ENCODE data around the gene ARHGAP45. TPM values are rescaled to one million over a fixed set of nuclear protein-coding genes. Genes with fewer than 3 reads are reported as not detected.

ARHGAP45 gene
- total and polyA plus RNA-seq, 4 donors = 7.4 to 38.6 (median 18.5) TPM

DNA sequence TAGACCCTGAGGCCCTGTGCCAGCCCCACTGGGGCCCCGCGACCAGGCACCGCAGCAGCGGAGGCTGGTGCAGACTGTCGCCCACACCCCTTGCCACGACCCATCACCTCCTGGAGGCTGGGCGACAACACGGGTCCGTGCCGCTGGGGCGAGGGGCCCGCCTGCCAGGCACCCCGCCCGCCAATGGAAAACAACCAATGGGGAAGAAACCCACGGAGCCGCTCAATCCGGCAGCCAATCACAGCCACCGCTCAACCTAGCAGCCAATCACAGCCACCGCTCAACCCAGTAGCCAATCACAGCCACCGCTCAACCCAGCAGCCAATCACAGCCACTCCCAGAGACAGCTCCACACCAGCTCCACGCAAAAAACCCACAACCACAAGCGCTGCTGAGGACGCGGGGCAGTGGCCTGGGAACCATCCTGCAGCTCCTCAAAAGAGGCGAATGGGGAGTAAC is 66.5 kb downstream of the ARHGAP45 start:
- peak overlapping the region in 1 of 2 donors; percentile 38 for H3K27ac ChIP-seq (ENCODE audit: low read depth in 1 of 2, low read length in 2 of 2)
- no peak for ATAC-seq (ENCODE audit: low FRiP score)
- intact Hi-C loops (cut with DNase I) = loop anchor here (2.0 to 5.0 kb wide), 2 partner anchors 19 to 39 kb away; partner anchors contain the start of gene SBNO2 (in 2 of the 2)
- no peaks in the 10 kb centered on the region for H3K9me3 ChIP-seq (ENCODE audit: control insufficient read depth, low read length)
- no peaks in the 10 kb centered on the region for H3K27me3 ChIP-seq (ENCODE audit: control insufficient read depth in 1 of 2, insufficient read depth in 2 of 2, low read length in 1 of 2)
- no peak overlapping the region for H3K4me3 ChIP-seq (ENCODE audit: low read length in 2 of 2)
- no peaks in the 10 kb centered on the region for H3K4me1 ChIP-seq (ENCODE audit: control insufficient read depth in 1 of 2, insufficient read depth in 2 of 2, low read length in 2 of 2)
- DNase-seq = no peak
- no peaks in the 10 kb centered on the region for H3K36me3 ChIP-seq (ENCODE audit: control insufficient read depth in 1 of 2, insufficient read depth in 2 of 2, low read length in 1 of 2)
- 97 to 99% methylated on average over 25 of the region's 25 CpGs for WGBS, 2 donors

DNA sequence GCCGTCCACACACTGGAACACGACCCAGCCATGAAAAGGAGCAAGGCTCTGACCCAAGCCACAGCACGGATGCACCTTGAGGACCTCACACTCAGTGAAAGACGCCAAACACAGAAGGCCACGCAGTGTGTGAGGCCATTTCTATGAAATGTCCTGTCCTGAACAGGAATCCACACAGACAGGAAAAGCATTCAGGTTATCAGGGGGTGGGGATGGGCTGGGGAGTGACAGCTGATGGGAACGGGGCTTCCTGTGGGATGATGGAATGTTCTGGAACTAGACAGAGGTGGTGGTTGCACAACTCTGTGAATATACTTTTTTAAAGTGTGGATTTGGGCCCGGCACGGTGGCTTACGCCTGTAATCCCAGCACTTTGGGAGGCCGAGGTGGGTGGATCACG is 67.5 kb downstream of the ARHGAP45 start:
- H3K27me3 ChIP-seq (ENCODE audit: control insufficient read depth in 1 of 2, insufficient read depth in 2 of 2, low read length in 1 of 2) = no peaks in the 10 kb centered on the region
- no peaks in the 10 kb centered on the region for H3K4me1 ChIP-seq (ENCODE audit: control insufficient read depth in 1 of 2, insufficient read depth in 2 of 2, low read length in 2 of 2)
- WGBS, 2 donors = 96% methylated on average over 11 of the region's 11 CpGs
- H3K9me3 ChIP-seq (ENCODE audit: control insufficient read depth, low read length) = no peaks in the 10 kb centered on the region
- no peak overlapping the region for H3K27ac ChIP-seq (ENCODE audit: low read depth in 1 of 2, low read length in 2 of 2)
- intact Hi-C loops (cut with DNase I) = loop anchor here (5.0 kb wide), 1 partner anchor 38 kb away; the partner anchor contains the start of gene SBNO2 (in 2 of the 2)
- no peak for DNase-seq
- no peak for ATAC-seq (ENCODE audit: low FRiP score)
- no peaks in the 10 kb centered on the region for H3K36me3 ChIP-seq (ENCODE audit: control insufficient read depth in 1 of 2, insufficient read depth in 2 of 2, low read length in 1 of 2)
- H3K4me3 ChIP-seq (ENCODE audit: low read length in 2 of 2) = no peak overlapping the region

DNA sequence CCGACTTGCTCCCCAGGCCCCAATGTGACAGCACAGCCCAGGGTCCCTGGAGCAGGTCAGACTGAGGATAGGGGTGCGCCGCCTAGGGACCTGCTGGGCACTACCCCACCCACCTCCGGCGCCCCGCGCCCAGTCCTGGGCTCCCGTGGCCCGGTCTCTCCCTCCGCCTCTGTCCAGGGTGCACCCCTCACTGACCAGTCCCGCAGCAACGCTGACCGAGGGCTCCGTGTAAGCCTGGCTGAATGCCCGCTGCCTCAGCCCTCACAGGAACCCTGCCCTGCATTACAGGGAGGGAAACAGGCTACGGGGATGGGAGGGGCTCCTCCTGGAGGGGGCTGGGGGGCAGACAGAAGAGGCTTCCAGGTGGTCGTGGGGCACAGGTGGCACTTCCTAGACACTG is 68.5 kb downstream of the ARHGAP45 start:
- 87 to 88% methylated on average over 17 of the region's 17 CpGs for WGBS, 2 donors
- ATAC-seq (ENCODE audit: low FRiP score) (no peak), DNase-seq (no peak)
- Histone ChIP-seq H3K27me3 (ENCODE audit: control insufficient read depth in 1 of 2, insufficient read depth in 2 of 2, low read length in 1 of 2) (no peaks in the 10 kb centered on the region), H3K36me3 (ENCODE audit: control insufficient read depth in 1 of 2, insufficient read depth in 2 of 2, low read length in 1 of 2) (no peaks in the 10 kb centered on the region), H3K4me3 (ENCODE audit: low read length in 2 of 2) (no peak overlapping the region), H3K4me1 (ENCODE audit: control insufficient read depth in 1 of 2, insufficient read depth in 2 of 2, low read length in 2 of 2) (no peaks in the 10 kb centered on the region), H3K9me3 (ENCODE audit: control insufficient read depth, low read length) (no peaks in the 10 kb centered on the region), H3K27ac (ENCODE audit: low read depth in 1 of 2, low read length in 2 of 2) (no peak overlapping the region)
- intact Hi-C loops (cut with DNase I) = no loop called here

DNA sequence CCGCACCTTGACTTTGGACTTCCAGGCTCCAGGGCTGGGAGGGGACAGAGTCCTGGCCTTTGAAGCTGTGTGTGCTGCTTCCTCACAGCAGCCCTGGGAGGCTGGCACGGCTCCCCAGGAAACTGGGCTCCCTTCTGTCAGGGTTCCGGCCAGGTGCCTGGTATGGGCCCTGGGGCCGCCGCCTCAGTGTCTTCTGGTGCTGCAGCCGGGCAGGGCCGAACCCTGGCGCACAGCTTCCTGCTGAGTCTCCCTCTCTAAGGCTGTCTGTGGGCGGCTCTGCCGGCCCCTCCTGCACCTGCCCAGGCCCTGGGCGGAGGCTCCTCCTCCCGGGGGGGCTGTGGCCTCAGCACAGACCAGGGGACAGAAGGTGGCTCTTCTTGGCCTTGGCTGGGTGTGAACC is 69.2 kb downstream of the ARHGAP45 start:
- ATAC-seq (ENCODE audit: low FRiP score) (no peak), DNase-seq (no peak)

More for the DNA sequence above, 69.2 kb downstream of the ARHGAP45 start:
- intact Hi-C loops (cut with DNase I) = no loop called here
- H3K4me3 ChIP-seq (ENCODE audit: low read length in 2 of 2) = no peak overlapping the region
- H3K9me3 ChIP-seq (ENCODE audit: control insufficient read depth, low read length) = no peaks in the 10 kb centered on the region
- no peaks in the 10 kb centered on the region for H3K36me3 ChIP-seq (ENCODE audit: control insufficient read depth in 1 of 2, insufficient read depth in 2 of 2, low read length in 1 of 2)
- H3K4me1 ChIP-seq (ENCODE audit: control insufficient read depth in 1 of 2, insufficient read depth in 2 of 2, low read length in 2 of 2) = no peaks in the 10 kb centered on the region
- no peak overlapping the region for H3K27ac ChIP-seq (ENCODE audit: low read depth in 1 of 2, low read length in 2 of 2)
- 77 to 83% methylated on average over 12 of the region's 12 CpGs for WGBS, 2 donors
- no peaks in the 10 kb centered on the region for H3K27me3 ChIP-seq (ENCODE audit: control insufficient read depth in 1 of 2, insufficient read depth in 2 of 2, low read length in 1 of 2)

Other genes with a start within 250 kb of the ARHGAP45 start
- gene PLPPR3, start 245.2 kb upstream of the ARHGAP45 start, total RNA-seq = not detected
- gene PLPPR3, start 245.2 kb upstream of the ARHGAP45 start, polyA plus RNA-seq = not detected
- under 1 TPM in 1 of 2 donors, not detected in 1; 0.72 TPM for gene AZU1, start 239.3 kb upstream of the ARHGAP45 start, total RNA-seq
- gene AZU1, start 239.3 kb upstream of the ARHGAP45 start, polyA plus RNA-seq = under 1 TPM in 1 of 2 donors, not detected in 1; 0.49 TPM
- not detected for gene PRTN3, start 226.2 kb upstream of the ARHGAP45 start, total RNA-seq
- gene PRTN3, start 226.2 kb upstream of the ARHGAP45 start, polyA plus RNA-seq = not detected
- gene ELANE, start 214.9 kb upstream of the ARHGAP45 start, total RNA-seq = 1 to 10 TPM in 1 of 2 donors, not detected in 1; 2.0 TPM
- gene ELANE, start 214.9 kb upstream of the ARHGAP45 start, polyA plus RNA-seq = not detected
- gene CFD, start 207.5 kb upstream of the ARHGAP45 start, total RNA-seq = 100 to 1,000 TPM; 104 to 354 TPM
- 10 to 100 TPM in 1 of 2 donors, 1 to 10 TPM in 1; 3.3 to 23.9 TPM for gene CFD, start 207.5 kb upstream of the ARHGAP45 start, polyA plus RNA-seq
- 10 to 100 TPM; 31.5 to 36.5 TPM for gene MED16, start 174.0 kb upstream of the ARHGAP45 start, total RNA-seq
- 100 to 1,000 TPM in 1 of 2 donors, 10 to 100 TPM in 1; 22.9 to 165 TPM for gene MED16, start 174.0 kb upstream of the ARHGAP45 start, polyA plus RNA-seq
- not detected for gene RNU6-9, start 173.7 kb upstream of the ARHGAP45 start, total RNA-seq
- gene RNU6-9, start 173.7 kb upstream of the ARHGAP45 start, polyA plus RNA-seq = not detected
- gene R3HDM4, start 153.9 kb upstream of the ARHGAP45 start, total RNA-seq = 10 to 100 TPM; 41.6 to 43.8 TPM
- 10 to 100 TPM; 19.7 to 36.2 TPM for gene R3HDM4, start 153.9 kb upstream of the ARHGAP45 start, polyA plus RNA-seq
- not detected for gene KISS1R, start 149.8 kb upstream of the ARHGAP45 start, total RNA-seq
- not detected for gene KISS1R, start 149.8 kb upstream of the ARHGAP45 start, polyA plus RNA-seq
- 10 to 100 TPM in 1 of 2 donors, 1 to 10 TPM in 1; 9.3 to 13.8 TPM for gene ARID3A, start 141.1 kb upstream of the ARHGAP45 start, total RNA-seq
- gene ARID3A, start 141.1 kb upstream of the ARHGAP45 start, polyA plus RNA-seq = 1 to 10 TPM in 1 of 2 donors, under 1 TPM in 1; 0.97 to 1.3 TPM
- 10 to 100 TPM; 15.5 to 16.1 TPM for gene WDR18, start 82.8 kb upstream of the ARHGAP45 start, total RNA-seq
- 10 to 100 TPM; 20.9 to 68.8 TPM for gene WDR18, start 82.8 kb upstream of the ARHGAP45 start, polyA plus RNA-seq
- gene GRIN3B, start 66.7 kb upstream of the ARHGAP45 start, total RNA-seq = 1 to 10 TPM in 1 of 2 donors, under 1 TPM in 1; 0.10 to 1.3 TPM
- not detected for gene GRIN3B, start 66.7 kb upstream of the ARHGAP45 start, polyA plus RNA-seq
- gene TMEM259, start 46.0 kb upstream of the ARHGAP45 start, total RNA-seq = 100 to 1,000 TPM; 118 to 142 TPM
- 100 to 1,000 TPM in 1 of 2 donors, 10 to 100 TPM in 1; 50.1 to 434 TPM for gene TMEM259, start 46.0 kb upstream of the ARHGAP45 start, polyA plus RNA-seq
- not detected for gene RNU6-2, start 45.6 kb upstream of the ARHGAP45 start, total RNA-seq
- gene RNU6-2, start 45.6 kb upstream of the ARHGAP45 start, polyA plus RNA-seq = not detected
- 100 to 1,000 TPM; 142 to 185 TPM for gene CNN2, start 40.6 kb upstream of the ARHGAP45 start, total RNA-seq
- 100 to 1,000 TPM in 1 of 2 donors, 10 to 100 TPM in 1; 53.2 to 141 TPM for gene CNN2, start 40.6 kb upstream of the ARHGAP45 start, polyA plus RNA-seq
- gene ABCA7, start 27.1 kb upstream of the ARHGAP45 start, total RNA-seq = 10 to 100 TPM in 1 of 2 donors, 1 to 10 TPM in 1; 9.5 to 20.6 TPM
- 1 to 10 TPM; 1.9 to 7.6 TPM for gene ABCA7, start 27.1 kb upstream of the ARHGAP45 start, polyA plus RNA-seq
- 10 to 100 TPM; 83.5 to 95.6 TPM for gene POLR2E, start 28.2 kb downstream of the ARHGAP45 start, total RNA-seq
- 100 to 1,000 TPM in 1 of 2 donors, 10 to 100 TPM in 1; 91.5 to 116 TPM for gene POLR2E, start 28.2 kb downstream of the ARHGAP45 start, polyA plus RNA-seq
- 100 to 1,000 TPM; 165 to 236 TPM for gene GPX4, start 36.8 kb downstream of the ARHGAP45 start, total RNA-seq
- 100 to 1,000 TPM; 696 to 786 TPM for gene GPX4, start 36.8 kb downstream of the ARHGAP45 start, polyA plus RNA-seq
- gene SBNO2, start 107.1 kb downstream of the ARHGAP45 start, total RNA-seq = 100 to 1,000 TPM in 1 of 2 donors, 10 to 100 TPM in 1; 97.2 to 165 TPM
- gene SBNO2, start 107.1 kb downstream of the ARHGAP45 start, polyA plus RNA-seq = 10 to 100 TPM; 11.0 to 53.3 TPM
- gene STK11, start 138.6 kb downstream of the ARHGAP45 start, total RNA-seq = 10 to 100 TPM; 39.4 to 59.5 TPM
- gene STK11, start 138.6 kb downstream of the ARHGAP45 start, polyA plus RNA-seq = 10 to 100 TPM; 30.1 to 58.9 TPM
- gene CBARP, start 170.8 kb downstream of the ARHGAP45 start, total RNA-seq = 1 to 10 TPM; 3.0 to 3.7 TPM
- 1 to 10 TPM in 1 of 2 donors, under 1 TPM in 1; 0.88 to 1.1 TPM for gene CBARP, start 170.8 kb downstream of the ARHGAP45 start, polyA plus RNA-seq
- gene ATP5F1D, start 174.6 kb downstream of the ARHGAP45 start, total RNA-seq = 100 to 1,000 TPM in 1 of 2 donors, 10 to 100 TPM in 1; 92.8 to 102 TPM
- gene ATP5F1D, start 174.6 kb downstream of the ARHGAP45 start, polyA plus RNA-seq = 100 to 1,000 TPM; 131 to 164 TPM
- gene MIDN, start 181.4 kb downstream of the ARHGAP45 start, total RNA-seq = 100 to 1,000 TPM; 112 to 121 TPM
- 10 to 100 TPM; 11.8 to 27.4 TPM for gene MIDN, start 181.4 kb downstream of the ARHGAP45 start, polyA plus RNA-seq
- gene CIRBP, start 202.2 kb downstream of the ARHGAP45 start, total RNA-seq = 100 to 1,000 TPM; 391 to 397 TPM
- 1,000 to 10,000 TPM in 1 of 2 donors, 100 to 1,000 TPM in 1; 252 to 1,634 TPM for gene CIRBP, start 202.2 kb downstream of the ARHGAP45 start, polyA plus RNA-seq
- 10 to 100 TPM; 21.9 to 23.3 TPM for gene FAM174C, start 208.4 kb downstream of the ARHGAP45 start, total RNA-seq
- 10 to 100 TPM; 43.8 to 68.8 TPM for gene FAM174C, start 208.4 kb downstream of the ARHGAP45 start, polyA plus RNA-seq
- not detected for gene EFNA2, start 218.7 kb downstream of the ARHGAP45 start, total RNA-seq
- 1 to 10 TPM in 1 of 2 donors, not detected in 1; 2.8 TPM for gene EFNA2, start 218.7 kb downstream of the ARHGAP45 start, polyA plus RNA-seq

Data from aorta (tissue), 5 donors.